OCI-LY1 (cell line): ENCODE measurements around the gene TDRD12.
"Not testable (repeated sequence)": the region's sequence is repeated elsewhere in the genome, so short reads cannot be mapped to it uniquely, and the experiment has no call there.

Experiments used
- H2AFZ ChIP-seq: fragments of 200-600 bp; sonication (generic), shearing (Covaris generic); 2 replicates; pipeline ENCODE4 v1.6.0; 2014; ENCODE audit warnings: antibody characterized with exemption, mild to moderate bottlenecking, low read length
- H3F3A ChIP-seq: fragments of 200-600 bp; sonication (generic), shearing (Covaris generic); 2 replicates; pipeline ENCODE4 v1.6.0; 2014; ENCODE audit warnings: mild to moderate bottlenecking, antibody characterized with exemption, low read length, moderate library complexity; ENCODE audit not compliant: insufficient read depth
- H3K27ac ChIP-seq: fragments of 200-600 bp; sonication (generic); 2 replicates; pipeline ENCODE4 v1.5.1; 2014; ENCODE audit warnings: low read length, mixed run types, mild to moderate bottlenecking, low read depth; ENCODE audit not compliant: poor library complexity, severe bottlenecking
- H3K27me3 ChIP-seq: fragments of 200-600 bp; sonication (generic); 2 replicates; pipeline ENCODE4 v1.6.0; 2014; ENCODE audit warnings: antibody characterized with exemption, mild to moderate bottlenecking, low read length, moderate library complexity; ENCODE audit not compliant: insufficient read depth
- H3K36me3 ChIP-seq: fragments of 200-600 bp; sonication (generic); 2 replicates; pipeline ENCODE4 v1.6.1; 2014; ENCODE audit warnings: mild to moderate bottlenecking, antibody characterized with exemption, low read length, moderate library complexity, mixed read lengths; ENCODE audit not compliant: insufficient read depth
- H3K4me1 ChIP-seq: fragments of 200-600 bp; sonication (generic); 2 replicates; pipeline ENCODE4 v1.5.1; 2014; ENCODE audit warnings: mild to moderate bottlenecking, low read length, moderate library complexity; ENCODE audit not compliant: insufficient read depth, severe bottlenecking
- H3K4me2 ChIP-seq: fragments of 200-600 bp; sonication (generic), shearing (Covaris generic); 2 replicates; pipeline ENCODE4 v1.6.1; 2014; ENCODE audit warnings: low read length
- H3K4me3 ChIP-seq: fragments of 200-600 bp; sonication (generic); 2 replicates; pipeline ENCODE4 v1.5.1; 2014; ENCODE audit warnings: low read length, low read depth, mild to moderate bottlenecking, mixed read lengths; ENCODE audit not compliant: poor library complexity, severe bottlenecking
- H3K79me2 ChIP-seq: fragments of 200-600 bp; shearing (Covaris generic); 2 replicates; pipeline ENCODE4 v1.6.1; 2016; ENCODE audit warnings: mixed run types, low read length, mixed read lengths; ENCODE audit not compliant: insufficient read depth
- H3K9ac ChIP-seq: fragments of 200-600 bp; sonication (generic), shearing (Covaris generic); 2 replicates; pipeline ENCODE4 v1.6.1; 2014; ENCODE audit warnings: mild to moderate bottlenecking, low read length, mixed read lengths
- H3K9me2 ChIP-seq: fragments of 200-600 bp; sonication (generic), shearing (Covaris generic); 2 replicates; pipeline ENCODE4 v1.6.1; 2014; ENCODE audit warnings: low read depth, mild to moderate bottlenecking, low read length, mixed read lengths
- H3K9me3 ChIP-seq: fragments of 200-600 bp; shearing (Covaris generic); 2 replicates; pipeline ENCODE4 v1.6.1; 2014; ENCODE audit warnings: low read length, mixed read lengths
- H4K20me1 ChIP-seq: fragments of 200-600 bp; sonication (generic), shearing (Covaris generic); 2 replicates; pipeline ENCODE4 v1.6.0; 2016; ENCODE audit warnings: mild to moderate bottlenecking, low read length; ENCODE audit not compliant: insufficient read depth
- CTCF ChIP-seq: fragments of 200-600 bp; sonication (generic), shearing (Covaris generic); IDR thresholded peaks from 2 replicates; pipeline ENCODE4 v1.5.1; 2017; ENCODE audit warnings: mild to moderate bottlenecking, antibody characterized with exemption, low read length, moderate library complexity, mixed read lengths
- EZH2 ChIP-seq: fragments of 200-600 bp; sonication (generic), shearing (Covaris generic); IDR thresholded peaks from 2 replicates; pipeline ENCODE4 v1.8.0; 2017; ENCODE audit warnings: borderline replicate concordance, mixed run types, mild to moderate bottlenecking, antibody characterized with exemption, low read length, moderate library complexity, mixed read lengths

The TDRD12 gene

GRCh38 chr19:32691291-32691951, 28.1 kb upstream of the TDRD12 start, which contains the start of gene NUDT19:
TSS of gene NUDT19 (plus strand) at chr19:32691821. CDS start at chr19:32691961, 140 bp downstream.
- TF ChIP-seq EZH2 (no peak), CTCF (no peak)
- Histone ChIP-seq H3K27me3 (no peaks in the 10 kb centered on the region), H3K4me2 (peak within 1 kb of the TSS; percentile 89), H3K36me3 (peaks cover 33% of the 10 kb centered on the region), H3K9ac (peak within 1 kb of the TSS; percentile 88), H3K9me3 (no peaks in the 10 kb centered on the region), H3F3A (no peaks in the 10 kb centered on the region; the same call in 1 of the 2 replicates), H3K79me2 (peaks cover 15% of the 10 kb centered on the region), H3K9me2 (no peaks in the 10 kb centered on the region), H3K4me3 (peak within 1 kb of the TSS; percentile 72), H3K4me1 (peaks cover 47% of the 10 kb centered on the region), H2AFZ (peak within 1 kb of the TSS; percentile 70), H3K27ac (peak within 1 kb of the TSS; percentile 65), H4K20me1 (no peaks in the 10 kb centered on the region)

- peak overlapping the region; percentile 88 for H3K9ac ChIP-seq
- H3K36me3 ChIP-seq: peaks cover 40% of the 10 kb centered on the region
- H3K4me3 ChIP-seq: peak overlapping the region; percentile 72
- H2AFZ ChIP-seq: no peak overlapping the region
- peaks cover 15% of the 10 kb centered on the region for H3K79me2 ChIP-seq
- H3K9me2 ChIP-seq: no peaks in the 10 kb centered on the region
- no peaks in the 10 kb centered on the region for H4K20me1 ChIP-seq
- H3K27ac ChIP-seq: peak overlapping the region; percentile 65
- no peak for TF ChIP-seq CTCF
- TF ChIP-seq EZH2: no peak
- H3K27me3 ChIP-seq: no peaks in the 10 kb centered on the region
- peak overlapping the region; percentile 89 for H3K4me2 ChIP-seq
- H3K4me1 ChIP-seq: peaks cover 47% of the 10 kb centered on the region
- no peaks in the 10 kb centered on the region for H3K9me3 ChIP-seq
- no peaks in the 10 kb centered on the region; the same call in 1 of the 2 replicates for H3F3A ChIP-seq
Observed at GRCh38 chr19:32691952-32692726, 27.4 kb upstream of the TDRD12 start.

GRCh38 chr19:32692727-32693061, 26.9 kb upstream of the TDRD12 start:
- no peaks in the 10 kb centered on the region for H3K9me3 ChIP-seq
- H3K4me2 ChIP-seq: peak overlapping the region; percentile 89
- no peaks in the 10 kb centered on the region for H4K20me1 ChIP-seq
- peaks cover 15% of the 10 kb centered on the region for H3K79me2 ChIP-seq
- H3K4me1 ChIP-seq: peaks cover 47% of the 10 kb centered on the region
- peak overlapping the region; percentile 72 for H3K4me3 ChIP-seq
- no peak for TF ChIP-seq CTCF
- no peak for TF ChIP-seq EZH2
- H3F3A ChIP-seq: no peaks in the 10 kb centered on the region; the same call in 1 of the 2 replicates
- peaks cover 45% of the 10 kb centered on the region for H3K36me3 ChIP-seq
- H3K9ac ChIP-seq: peak overlapping the region; percentile 88
- H3K27ac ChIP-seq: peak overlapping the region; percentile 50
- no peaks in the 10 kb centered on the region for H3K9me2 ChIP-seq
- no peak overlapping the region for H2AFZ ChIP-seq
- H3K27me3 ChIP-seq: no peaks in the 10 kb centered on the region

GRCh38 chr19:32693151-32694108, 26.1 kb upstream of the TDRD12 start:
- H3K27me3 ChIP-seq, H3K27ac ChIP-seq, H3F3A ChIP-seq, H3K9me3 ChIP-seq, H3K9me2 ChIP-seq, H4K20me1 ChIP-seq, H2AFZ ChIP-seq: not testable (repeated sequence)
- Histone ChIP-seq H3K36me3 (peaks cover 53% of the 10 kb centered on the region), H3K4me1 (peaks cover 47% of the 10 kb centered on the region), H3K79me2 (peaks cover 15% of the 10 kb centered on the region), H3K4me3 (peak overlapping the region; percentile 72), H3K9ac (peak overlapping the region; percentile 88; the same call in 1 of the 2 replicates), H3K4me2 (peak overlapping the region; percentile 89)
